Stimulated activated CD8-positive, alpha-beta memory T cell treated with anti-CD3 and anti-CD28 coated beads, Interleukin-15, amount 100 ng/mL, for 1 hour (primary cell): ENCODE results near the gene MYLK4.
"Not testable (repeated sequence)": the region's sequence is repeated elsewhere in the genome, so short reads cannot be mapped to it uniquely, and the experiment has no call there.

Experiments
- DNase-seq: peaks from one replicate; pipeline ENCODE4 v3.0.0-alpha.2; 2020; ENCODE audit warnings: low read depth

MYLK4 gene

GRCh38 chr6:2777249-2777648, 26.5 kb upstream of the MYLK4 start:
- no peak for DNase-seq

GRCh38 chr6:2775003-2775402, 24.3 kb upstream of the MYLK4 start:
- DNase-seq: no peak

- no peak for DNase-seq
Measured at GRCh38 chr6:2773449-2773848, 22.7 kb upstream of the MYLK4 start.

- DNase-seq: no peak
Measured at GRCh38 chr6:2772840-2773239, 22.1 kb upstream of the MYLK4 start.

- DNase-seq: no peak
Measured at GRCh38 chr6:2771079-2771478, 20.4 kb upstream of the MYLK4 start.

GRCh38 chr6:2770171-2770570, 19.4 kb upstream of the MYLK4 start:
- DNase-seq: no peak

- DNase-seq: no peak
Measured at GRCh38 chr6:2768696-2769095, 18.0 kb upstream of the MYLK4 start.

- DNase-seq: no peak
Measured at GRCh38 chr6:2767657-2768524, 17.2 kb upstream of the MYLK4 start.

GRCh38 chr6:2766767-2767656, 16.3 kb upstream of the MYLK4 start:
- DNase-seq: no peak

- no peak for DNase-seq
Measured at GRCh38 chr6:2765896-2766766, 15.4 kb upstream of the MYLK4 start.

- peak; percentile 89 for DNase-seq
Measured at GRCh38 chr6:2765166-2765895, 14.6 kb upstream of the MYLK4 start, which contains the start of gene WRNIP1. Gene WRNIP1, plus strand, starts transcription at chr6:2765393. Its CDS starts 230 bp downstream, at chr6:2765623.

- DNase-seq: peak; percentile 34
Measured at GRCh38 chr6:2764610-2765165, 14.0 kb upstream of the MYLK4 start.

- DNase-seq: no peak
Measured at GRCh38 chr6:2763876-2764540, 13.3 kb upstream of the MYLK4 start.

GRCh38 chr6:2763345-2763841, 12.7 kb upstream of the MYLK4 start:
- DNase-seq: no peak

- not testable (repeated sequence) for DNase-seq
Measured at GRCh38 chr6:2762868-2763267, 12.1 kb upstream of the MYLK4 start.

- no peak for DNase-seq
Measured at GRCh38 chr6:2760882-2761842, 10.4 kb upstream of the MYLK4 start.

- no peak for DNase-seq
Measured at GRCh38 chr6:2758980-2759379, 8.3 kb upstream of the MYLK4 start.

GRCh38 chr6:2756687-2757224, 6.0 kb upstream of the MYLK4 start:
- DNase-seq: no peak

GRCh38 chr6:2756241-2756640, 5.5 kb upstream of the MYLK4 start:
- no peak for DNase-seq
